Measurements from ENCODE around the gene P3H3.

- TF ChIP-seq CTCF (IDR thresholded peaks at IDR 0.05) (no peak), POLR2A (IDR thresholded peaks at IDR 0.05) (no peak)
These were observed 6.7 kb downstream of the P3H3 start for GRCh38 chr12:6834873-6835272.
